ENCODE data around the gene RXRA. TPM values are rescaled to one million over a fixed set of nuclear protein-coding genes. Genes with fewer than 3 reads are reported as not detected.
A peak's percentile ranks its signal among the peaks of the same experiment; 100 is the strongest.

RXRA gene
- total RNA-seq, 4 donors from 2014 or later, result 17.1 to 84.6 (median 24.0) TPM

DNA sequence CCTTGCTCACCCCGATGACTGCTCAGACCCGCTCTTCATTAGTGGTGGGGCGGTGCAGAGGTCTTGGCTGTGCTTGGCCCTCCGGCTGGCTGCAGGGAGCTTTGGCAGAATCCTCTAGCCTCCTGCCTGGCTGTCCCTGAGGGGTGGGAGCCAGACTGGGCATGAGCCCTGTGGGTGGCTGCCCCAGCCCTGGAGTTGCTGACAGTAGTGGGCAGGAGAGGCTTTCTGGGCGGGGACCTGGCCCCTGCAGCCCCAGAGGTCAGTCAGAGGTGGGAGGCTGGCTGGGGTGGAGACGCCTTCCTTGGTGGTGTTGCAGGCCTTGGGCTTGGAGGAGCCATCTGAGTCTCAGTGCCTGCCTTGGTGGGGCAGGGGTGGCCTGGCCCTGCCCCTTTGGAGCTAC lies 146.0 kb downstream of the RXRA start:
- intact Hi-C loops (cut with DNase I; ENCODE audit: low total_unique reads), result no loop called here
- Histone ChIP-seq H3K27ac (peak overlapping the region in 1 of 2 donors; percentile 81), H3K27me3 (no peaks in the 10 kb centered on the region), H3K36me3 (no peaks in the 10 kb centered on the region), H3K4me3 (no peak overlapping the region), H3K4me1 (peaks cover 0 to 35% of the 10 kb centered on the region in 2 donors), H3K9me3 (no peaks in the 10 kb centered on the region)
- no peak for TF ChIP-seq POLR2A (IDR thresholded peaks at IDR 0.05)
- TF ChIP-seq, protein P1, sequence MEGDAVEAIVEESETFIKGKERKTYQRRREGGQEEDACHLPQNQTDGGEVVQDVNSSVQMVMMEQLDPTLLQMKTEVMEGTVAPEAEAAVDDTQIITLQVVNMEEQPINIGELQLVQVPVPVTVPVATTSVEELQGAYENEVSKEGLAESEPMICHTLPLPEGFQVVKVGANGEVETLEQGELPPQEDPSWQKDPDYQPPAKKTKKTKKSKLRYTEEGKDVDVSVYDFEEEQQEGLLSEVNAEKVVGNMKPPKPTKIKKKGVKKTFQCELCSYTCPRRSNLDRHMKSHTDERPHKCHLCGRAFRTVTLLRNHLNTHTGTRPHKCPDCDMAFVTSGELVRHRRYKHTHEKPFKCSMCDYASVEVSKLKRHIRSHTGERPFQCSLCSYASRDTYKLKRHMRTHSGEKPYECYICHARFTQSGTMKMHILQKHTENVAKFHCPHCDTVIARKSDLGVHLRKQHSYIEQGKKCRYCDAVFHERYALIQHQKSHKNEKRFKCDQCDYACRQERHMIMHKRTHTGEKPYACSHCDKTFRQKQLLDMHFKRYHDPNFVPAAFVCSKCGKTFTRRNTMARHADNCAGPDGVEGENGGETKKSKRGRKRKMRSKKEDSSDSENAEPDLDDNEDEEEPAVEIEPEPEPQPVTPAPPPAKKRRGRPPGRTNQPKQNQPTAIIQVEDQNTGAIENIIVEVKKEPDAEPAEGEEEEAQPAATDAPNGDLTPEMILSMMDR (IDR thresholded peaks at IDR 0.05), result no peak
- peak in 1 of 2 donors; percentile 14 for DNase-seq

DNA sequence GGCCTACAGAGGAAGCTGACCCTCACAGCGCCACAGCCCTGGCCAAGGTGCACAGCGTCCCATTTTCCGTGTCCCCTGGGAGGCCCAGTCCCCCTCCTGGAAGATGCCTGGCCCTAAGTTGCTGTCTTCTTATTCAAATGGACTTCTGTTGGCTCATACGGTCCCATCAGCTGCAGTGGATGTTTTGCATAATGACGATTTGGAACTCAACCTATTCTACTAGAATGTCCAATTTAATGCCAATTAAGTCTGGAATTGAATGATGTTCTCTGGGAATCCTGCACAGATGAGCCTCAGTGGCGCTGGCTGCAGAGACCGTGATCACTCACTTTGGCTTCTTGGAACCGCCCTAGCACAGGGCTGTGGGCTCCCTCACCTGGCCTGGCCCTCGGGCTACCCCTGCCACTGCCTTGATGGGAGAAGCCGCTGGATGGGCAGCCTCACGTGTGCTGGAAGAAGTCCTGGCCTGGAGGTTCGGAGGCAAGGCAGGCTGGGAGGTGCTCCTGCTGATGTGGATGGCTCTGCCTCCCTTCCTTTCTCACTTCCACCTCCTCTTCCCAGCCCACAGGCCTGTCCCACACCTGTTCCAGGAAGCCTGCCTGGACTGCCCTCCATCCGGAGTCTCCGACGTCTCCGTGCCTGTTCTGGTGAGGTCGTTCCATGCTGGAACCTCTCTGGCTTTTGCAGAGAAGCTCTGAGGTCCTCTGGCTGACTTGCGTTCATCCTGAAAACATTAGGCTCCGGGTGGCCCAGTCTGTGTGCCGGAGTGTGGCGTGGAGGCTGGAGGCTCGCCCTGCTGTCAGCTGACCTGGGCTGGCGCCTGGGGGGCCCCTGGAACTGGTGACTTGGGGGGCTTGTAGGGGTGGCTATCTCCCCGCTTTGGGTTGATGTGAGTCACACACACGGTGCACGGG lies 147.1 kb downstream of the RXRA start:
- Histone ChIP-seq H3K4me1 (peaks cover 0 to 34% of the 10 kb centered on the region in 2 donors), H3K27ac (peak overlapping the region; percentile 75 to 81), H3K36me3 (no peaks in the 10 kb centered on the region), H3K4me3 (no peak overlapping the region), H3K9me3 (no peaks in the 10 kb centered on the region), H3K27me3 (no peaks in the 10 kb centered on the region)
- peak in 1 of 2 donors; percentile 37 for DNase-seq
- TF ChIP-seq POLR2A (IDR thresholded peaks at IDR 0.05), result no peak
- TF ChIP-seq, protein P1 (IDR thresholded peaks at IDR 0.05), result no peak
- intact Hi-C loops (cut with DNase I; ENCODE audit: low total_unique reads), result no loop called here

DNA sequence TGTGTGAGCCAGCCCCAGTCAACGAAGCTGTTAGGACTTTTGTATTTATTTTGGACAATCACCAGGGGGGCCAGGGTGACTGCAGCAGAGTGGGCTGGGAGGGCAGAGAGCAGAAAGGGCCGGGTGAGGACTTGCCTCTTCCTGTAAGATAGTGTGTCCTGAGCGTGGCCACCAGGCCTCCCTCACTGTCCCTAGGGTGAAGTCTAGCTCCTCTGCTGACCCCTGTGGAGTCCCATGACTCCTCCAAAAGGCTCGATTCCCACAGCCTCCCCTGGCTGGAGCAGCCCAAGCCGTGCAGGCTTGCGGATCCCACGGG lies 147.8 kb downstream of the RXRA start:
- Histone ChIP-seq H3K36me3 (no peaks in the 10 kb centered on the region), H3K4me1 (peaks cover 0 to 28% of the 10 kb centered on the region in 2 donors), H3K27me3 (no peaks in the 10 kb centered on the region), H3K9me3 (no peaks in the 10 kb centered on the region), H3K4me3 (no peak overlapping the region), H3K27ac (peak overlapping the region; percentile 75 to 81)
- intact Hi-C loops (cut with DNase I; ENCODE audit: low total_unique reads), result no loop called here
- no peak for TF ChIP-seq POLR2A (IDR thresholded peaks at IDR 0.05)
- TF ChIP-seq, protein P1 (IDR thresholded peaks at IDR 0.05), result no peak
- DNase-seq, result peak in 1 of 2 donors; percentile 61

DNA sequence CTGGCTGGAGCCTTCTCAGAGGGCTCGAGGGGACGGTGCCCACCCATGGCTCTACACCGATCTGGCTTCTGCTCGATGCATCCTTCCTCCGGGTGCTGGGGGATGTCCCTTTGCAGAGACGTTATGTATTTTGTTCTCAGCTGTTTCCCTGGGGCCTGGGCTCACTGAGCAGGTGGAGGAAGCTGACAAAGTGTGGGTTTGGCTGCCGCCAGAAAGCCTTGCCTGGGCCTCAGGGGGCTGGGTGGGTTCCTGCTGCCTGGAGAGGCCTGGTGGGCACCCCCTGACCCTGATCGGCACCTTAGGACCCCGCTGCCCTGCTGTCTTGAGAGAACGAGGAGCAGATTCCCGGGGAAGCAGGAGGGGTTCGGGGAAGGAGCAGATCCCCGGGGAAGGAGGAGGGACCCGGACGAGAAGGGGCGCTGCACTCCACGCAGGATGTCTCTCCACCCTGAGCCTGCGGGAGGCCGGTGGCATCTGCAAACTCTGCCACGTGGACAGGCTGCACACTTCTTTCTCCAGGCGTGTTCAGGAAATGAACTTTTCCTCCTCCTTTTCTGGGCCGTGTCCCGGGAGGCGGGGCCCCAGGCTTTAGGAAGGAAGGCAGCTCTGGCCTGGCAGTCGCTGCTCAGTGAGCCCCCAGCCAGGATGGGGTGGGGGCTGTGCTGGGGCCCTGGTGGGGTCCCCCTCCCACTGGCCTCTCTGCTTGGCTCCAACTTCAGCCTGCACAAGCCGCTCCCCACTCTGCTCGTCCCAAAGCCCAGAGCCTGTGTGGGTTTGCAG lies 148.9 kb downstream of the RXRA start:
- Histone ChIP-seq H3K27me3 (no peaks in the 10 kb centered on the region), H3K9me3 (no peaks in the 10 kb centered on the region), H3K36me3 (no peaks in the 10 kb centered on the region), H3K4me1 (peaks cover 0 to 19% of the 10 kb centered on the region in 2 donors), H3K4me3 (no peak overlapping the region), H3K27ac (peak overlapping the region; percentile 75 to 81)
- intact Hi-C loops (cut with DNase I; ENCODE audit: low total_unique reads), result no loop called here
- DNase-seq, result peak; percentile 83 to 88
- peak in 1 of 2 donors; percentile 14 for TF ChIP-seq POLR2A (IDR thresholded peaks at IDR 0.05)
- TF ChIP-seq, protein P1 (IDR thresholded peaks at IDR 0.05), result peak in 1 of 4 experiments; percentile 13
